ENCODE measurements around the gene APH1A.

The APH1A gene

DNA sequence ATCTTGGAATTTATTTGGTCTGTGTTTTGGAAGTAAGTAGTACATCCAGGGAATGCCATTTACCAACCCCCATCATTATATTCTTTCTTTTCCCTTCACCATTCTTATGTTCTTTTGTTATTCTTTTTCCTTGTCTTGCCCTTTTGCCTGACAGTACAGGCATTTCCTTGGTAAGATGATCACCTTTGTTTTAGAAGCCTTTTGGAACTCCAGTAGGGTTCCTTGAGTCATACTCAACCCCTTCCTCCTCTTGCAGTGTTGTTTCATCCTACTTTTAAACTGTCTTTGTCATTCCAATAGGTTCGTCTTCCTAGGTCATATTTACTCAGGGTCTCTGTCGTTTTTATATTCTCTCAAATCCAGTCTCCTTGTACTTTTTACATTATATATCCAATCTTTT, 34.1 kb upstream of the APH1A start:
- H3K27me3 ChIP-seq (ENCODE audit: low read length): no peaks in the 10 kb centered on the region
- H4K20me1 ChIP-seq (ENCODE audit: low read depth, low read length): no peaks in the 10 kb centered on the region
- H3K4me3 ChIP-seq (ENCODE audit: insufficient read depth, low read length, poor library complexity, severe bottlenecking): no peak overlapping the region
- no peak for TF ChIP-seq EZH2phosphoT487 (conservative IDR thresholded peaks at IDR 0.05; ENCODE audit: low read length)
- TF ChIP-seq, protein P1, sequence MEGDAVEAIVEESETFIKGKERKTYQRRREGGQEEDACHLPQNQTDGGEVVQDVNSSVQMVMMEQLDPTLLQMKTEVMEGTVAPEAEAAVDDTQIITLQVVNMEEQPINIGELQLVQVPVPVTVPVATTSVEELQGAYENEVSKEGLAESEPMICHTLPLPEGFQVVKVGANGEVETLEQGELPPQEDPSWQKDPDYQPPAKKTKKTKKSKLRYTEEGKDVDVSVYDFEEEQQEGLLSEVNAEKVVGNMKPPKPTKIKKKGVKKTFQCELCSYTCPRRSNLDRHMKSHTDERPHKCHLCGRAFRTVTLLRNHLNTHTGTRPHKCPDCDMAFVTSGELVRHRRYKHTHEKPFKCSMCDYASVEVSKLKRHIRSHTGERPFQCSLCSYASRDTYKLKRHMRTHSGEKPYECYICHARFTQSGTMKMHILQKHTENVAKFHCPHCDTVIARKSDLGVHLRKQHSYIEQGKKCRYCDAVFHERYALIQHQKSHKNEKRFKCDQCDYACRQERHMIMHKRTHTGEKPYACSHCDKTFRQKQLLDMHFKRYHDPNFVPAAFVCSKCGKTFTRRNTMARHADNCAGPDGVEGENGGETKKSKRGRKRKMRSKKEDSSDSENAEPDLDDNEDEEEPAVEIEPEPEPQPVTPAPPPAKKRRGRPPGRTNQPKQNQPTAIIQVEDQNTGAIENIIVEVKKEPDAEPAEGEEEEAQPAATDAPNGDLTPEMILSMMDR (IDR thresholded peaks at IDR 0.05; ENCODE audit: insufficient read depth, low read length, poor library complexity, severe bottlenecking): no peak
- no peaks in the 10 kb centered on the region for H3F3A ChIP-seq (ENCODE audit: insufficient read depth)
- no peak overlapping the region for H3K9ac ChIP-seq (ENCODE audit: low read length)
- H3K9me3 ChIP-seq (ENCODE audit: insufficient read depth, low read length): no peaks in the 10 kb centered on the region
- no peaks in the 10 kb centered on the region for H3K9me2 ChIP-seq (replicated peaks; ENCODE audit: insufficient read depth, low read length)
- H3K79me2 ChIP-seq (ENCODE audit: insufficient read depth, low read length): peaks cover 11% of the 10 kb centered on the region; the same call in 1 of the 2 replicates
- H3K36me3 ChIP-seq (ENCODE audit: low read length): peaks cover 11% of the 10 kb centered on the region; the same call in 1 of the 2 replicates
- H3K4me2 ChIP-seq (ENCODE audit: low read depth, low read length, poor library complexity, severe bottlenecking): no peak overlapping the region
- H3K27ac ChIP-seq (ENCODE audit: low read depth, low read length): no peak overlapping the region
- no peak overlapping the region for H2AFZ ChIP-seq (ENCODE audit: low read depth, low read length, severe bottlenecking)

DNA sequence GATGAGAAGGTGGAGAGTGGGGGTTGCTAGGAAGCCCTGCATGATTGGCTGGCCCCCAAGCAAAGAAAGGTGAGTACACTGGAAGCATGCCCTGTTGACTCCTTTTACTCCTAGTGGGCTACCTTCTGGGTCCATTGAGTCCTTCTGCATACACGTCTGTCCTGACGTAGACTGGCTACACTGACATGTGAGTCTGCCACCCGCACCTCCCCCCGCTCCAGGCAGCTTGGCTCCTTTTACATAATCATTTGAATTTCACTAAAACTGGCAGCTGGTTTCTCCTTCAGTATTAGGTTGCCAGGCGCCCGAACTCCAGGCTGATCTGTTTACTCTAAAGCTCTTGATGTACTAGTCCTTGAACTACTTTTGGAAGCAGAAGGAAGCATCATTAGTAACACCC, 33.5 kb upstream of the APH1A start:
- Histone ChIP-seq H3K9ac (ENCODE audit: low read length) (no peak overlapping the region), H3K4me2 (ENCODE audit: low read depth, low read length, poor library complexity, severe bottlenecking) (no peak overlapping the region), H3K4me3 (ENCODE audit: insufficient read depth, low read length, poor library complexity, severe bottlenecking) (no peak overlapping the region), H3K36me3 (ENCODE audit: low read length) (peaks cover 11% of the 10 kb centered on the region; the same call in 1 of the 2 replicates), H3K9me2 (replicated peaks; ENCODE audit: insufficient read depth, low read length) (no peaks in the 10 kb centered on the region), H4K20me1 (ENCODE audit: low read depth, low read length) (no peaks in the 10 kb centered on the region), H3K27me3 (ENCODE audit: low read length) (no peaks in the 10 kb centered on the region), H3K27ac (ENCODE audit: low read depth, low read length) (no peak overlapping the region), H3K79me2 (ENCODE audit: insufficient read depth, low read length) (peaks cover 11% of the 10 kb centered on the region; the same call in 1 of the 2 replicates), H3K9me3 (ENCODE audit: insufficient read depth, low read length) (no peaks in the 10 kb centered on the region), H3F3A (ENCODE audit: insufficient read depth) (no peaks in the 10 kb centered on the region), H2AFZ (ENCODE audit: low read depth, low read length, severe bottlenecking) (no peak overlapping the region)
- TF ChIP-seq EZH2phosphoT487 (conservative IDR thresholded peaks at IDR 0.05; ENCODE audit: low read length): no peak
- TF ChIP-seq, protein P1 (IDR thresholded peaks at IDR 0.05; ENCODE audit: insufficient read depth, low read length, poor library complexity, severe bottlenecking): no peak

DNA sequence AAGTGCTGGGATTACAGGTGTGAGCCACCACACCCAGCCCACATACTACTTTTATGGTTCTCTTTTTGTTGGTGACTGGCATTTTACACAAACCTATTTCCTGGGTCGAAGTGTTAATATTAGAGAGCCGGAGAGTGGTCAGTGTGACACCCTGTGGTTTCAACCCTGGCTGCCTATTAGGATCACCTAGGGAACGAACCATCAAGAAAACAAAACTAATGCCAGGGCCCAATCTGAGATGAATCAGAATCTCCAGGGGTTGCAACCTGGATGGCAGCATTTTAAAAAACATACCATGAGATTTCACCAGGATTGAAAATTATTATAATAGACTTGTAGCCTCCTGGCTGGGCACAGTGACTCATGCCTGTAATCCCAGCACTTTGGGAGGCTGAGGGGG, 30.9 kb upstream of the APH1A start:
- Histone ChIP-seq H3K27ac (ENCODE audit: low read depth, low read length) (no peak overlapping the region), H3K36me3 (ENCODE audit: low read length) (peaks cover 13% of the 10 kb centered on the region; the same call in 1 of the 2 replicates)

More for the DNA sequence above, 30.9 kb upstream of the APH1A start:
- Histone ChIP-seq H3K9me2 (replicated peaks; ENCODE audit: insufficient read depth, low read length) (no peaks in the 10 kb centered on the region), H3F3A (ENCODE audit: insufficient read depth) (no peaks in the 10 kb centered on the region), H4K20me1 (ENCODE audit: low read depth, low read length) (no peaks in the 10 kb centered on the region), H3K79me2 (ENCODE audit: insufficient read depth, low read length) (peaks cover 26% of the 10 kb centered on the region), H3K9ac (ENCODE audit: low read length) (no peak overlapping the region), H3K4me2 (ENCODE audit: low read depth, low read length, poor library complexity, severe bottlenecking) (no peak overlapping the region), H2AFZ (ENCODE audit: low read depth, low read length, severe bottlenecking) (no peak overlapping the region), H3K4me3 (ENCODE audit: insufficient read depth, low read length, poor library complexity, severe bottlenecking) (no peak overlapping the region), H3K27me3 (ENCODE audit: low read length) (no peaks in the 10 kb centered on the region), H3K9me3 (ENCODE audit: insufficient read depth, low read length) (no peaks in the 10 kb centered on the region)
- TF ChIP-seq, protein P1 (IDR thresholded peaks at IDR 0.05; ENCODE audit: insufficient read depth, low read length, poor library complexity, severe bottlenecking): no peak
- TF ChIP-seq EZH2phosphoT487 (conservative IDR thresholded peaks at IDR 0.05; ENCODE audit: low read length): no peak

All from SU-DHL-6 (cell line).